SK-N-SH (cell line): Measurements from ENCODE around the gene TRPV6. TPM values are rescaled to one million over a fixed set of nuclear protein-coding genes. Genes with fewer than 3 reads are reported as not detected.

Experiments
- CTCF ChIA-PET: fragments of 300-600, 350-600 bp; formaldehyde crosslinking; extraction: SDS; loops from one replicate; lab custom pipeline; 2021; lab: Yijun Ruan, JAX
- POLR2A ChIA-PET: fragments of 350-600 bp; sonication (Branson Sonifier 250); formaldehyde crosslinking; extraction: SDS; loops from one replicate; lab custom pipeline; 2020; ENCODE audit warnings: antibody characterized with exemption, inconsistent platforms; lab: Yijun Ruan, JAX
- DNase-seq: peaks from one replicate; pipeline ENCODE4 v3.0.0; 2012
- H2AFZ ChIP-seq: fragments of 200-600 bp; sonication (generic); 2 replicates; pipeline ENCODE4 v1.8.1; 2016; ENCODE audit warnings: antibody characterized with exemption, mild to moderate bottlenecking, low read depth
- H3F3A ChIP-seq: fragments of 200-600 bp; sonication (generic); replicated peaks from 2 replicates; pipeline ENCODE3; 2016; ENCODE audit warnings: antibody characterized with exemption, mild to moderate bottlenecking; ENCODE audit not compliant: insufficient read depth
- H3K27ac ChIP-seq, 2 experiments: fragments of 200-500 bp in 1 of 2; fragments of 200-600 bp in 1 of 2; sonication (Bioruptor generic) in 1 of 2; sonication (generic), shearing (Covaris generic) in 1 of 2; 2 replicates each; pipeline versions ENCODE4 v1.5.1 to v1.6.1; 2014 to 2016; ENCODE audit warnings: low read depth in 2 of 2, inconsistent platforms in 1 of 2, low read length in 1 of 2, mild to moderate bottlenecking in 1 of 2, mixed read lengths in 1 of 2
- H3K27me3 ChIP-seq: fragments of 200-600 bp; sonication (generic), shearing (Covaris generic); 2 replicates; pipeline ENCODE4 v1.6.1; 2016; ENCODE audit warnings: mixed run types; ENCODE audit not compliant: insufficient read depth
- H3K36me3 ChIP-seq, 2 experiments: fragments of 200-500 bp in 1 of 2; fragments of 200-600 bp in 1 of 2; sonication (Bioruptor generic) in 1 of 2; sonication (generic) in 1 of 2; replicated peaks in 1 of 2; 2 replicates each; pipeline versions ENCODE3 to v1.5.1; 2014 to 2016; ENCODE audit warnings: low read length in 1 of 2, mild to moderate bottlenecking in 1 of 2; ENCODE audit not compliant: insufficient read depth in 2 of 2, control insufficient read depth in 1 of 2
- H3K4me1 ChIP-seq, 2 experiments: fragments of 200-500 bp in 1 of 2; fragments of 200-600 bp in 1 of 2; sonication (Bioruptor generic) in 1 of 2; sonication (generic), shearing (Covaris generic) in 1 of 2; 2 replicates each; pipeline versions ENCODE4 v1.5.1 to v1.6.1; 2014 to 2016; ENCODE audit warnings: low read depth in 1 of 2, low read length in 1 of 2, mixed run types in 1 of 2; ENCODE audit not compliant: insufficient read depth in 2 of 2, control insufficient read depth in 1 of 2
- H3K4me2 ChIP-seq: fragments of 200-600 bp; sonication (generic), shearing (Covaris generic); 2 replicates; pipeline ENCODE4 v1.6.1; 2017; ENCODE audit warnings: mixed run types
- H3K4me3 ChIP-seq, 2 experiments: fragments of 200-500 bp in 1 of 2; fragments of 200-600 bp in 1 of 2; sonication (Bioruptor generic) in 1 of 2; sonication (generic), shearing (Covaris generic) in 1 of 2; 2 replicates each; pipeline versions ENCODE4 v1.5.1 to v1.8.1; 2014 to 2016; ENCODE audit warnings: low read depth in 2 of 2, inconsistent platforms in 1 of 2, low read length in 1 of 2, mild to moderate bottlenecking in 1 of 2, mixed read lengths in 1 of 2, moderate library complexity in 1 of 2
- H3K79me2 ChIP-seq: fragments of 200-600 bp; sonication (generic); 2 replicates; pipeline ENCODE4 v1.8.1; 2017; ENCODE audit warnings: mild to moderate bottlenecking; ENCODE audit not compliant: insufficient read depth
- H3K9ac ChIP-seq: fragments of 200-600 bp; sonication (generic); 2 replicates; pipeline ENCODE4 v1.6.1; 2017; ENCODE audit warnings: mixed run types
- H3K9me2 ChIP-seq: fragments of 200-600 bp; sonication (generic); 2 replicates; pipeline ENCODE4 v1.6.1; 2017; ENCODE audit warnings: mixed run types
- H3K9me3 ChIP-seq: fragments of 200-600 bp; sonication (generic); 2 replicates; pipeline ENCODE4 v1.6.1; 2017; ENCODE audit warnings: mixed run types, mild to moderate bottlenecking, moderate library complexity
- H4K20me1 ChIP-seq: fragments of 200-600 bp; sonication (generic); 2 replicates; pipeline ENCODE4 v1.6.1; 2017; ENCODE audit warnings: mild to moderate bottlenecking, mixed run types; ENCODE audit not compliant: insufficient read depth
- CHD2 ChIP-seq: fragments of 150-350 bp; IDR thresholded peaks from 2 replicates; pipeline ENCODE4 v1.6.1; 2018; ENCODE audit warnings: low read length; ENCODE audit not compliant: partially characterized antibody
- GABPA ChIP-seq: IDR thresholded peaks from 2 replicates; pipeline ENCODE4 v1.4.0; 2012; ENCODE audit warnings: low read depth, mild to moderate bottlenecking
- NRF1 ChIP-seq: IDR thresholded peaks from 2 replicates; pipeline ENCODE4 v1.6.1; 2012; ENCODE audit warnings: low read depth, mild to moderate bottlenecking, low read length
- POLR2AphosphoS5 ChIP-seq: IDR thresholded peaks from 2 replicates; pipeline ENCODE4 v1.6.1; 2012; ENCODE audit warnings: low read depth, low read length
- RFX5 ChIP-seq: IDR thresholded peaks from 2 replicates; pipeline ENCODE4 v1.6.1; 2012; ENCODE audit warnings: mild to moderate bottlenecking, improper control_type of control experiment, low read length
- SIN3A ChIP-seq: IDR thresholded peaks from 2 replicates; pipeline ENCODE4 v1.6.1; 2012; ENCODE audit warnings: low read depth, mild to moderate bottlenecking, low read length, moderate library complexity, borderline replicate concordance
- SMC3 ChIP-seq: IDR thresholded peaks from 2 replicates; pipeline ENCODE4 v1.6.1; 2012; ENCODE audit warnings: low read depth, low read length, improper control_type of control experiment
- YY1 ChIP-seq: IDR thresholded peaks from 2 replicates; pipeline ENCODE4 v1.4.0; 2012; ENCODE audit warnings: low read depth, mild to moderate bottlenecking
- WGBS: methylation state at CpG from one replicate; pipeline ENCODE4 v1.1.6; 2017; ENCODE audit warnings: low lambda C conversion rate; 5-methylcytosine and 5-hydroxymethylcytosine counted together
- polyA plus RNA-seq, 3 experiments: library from polyadenylated mRNA; depleted of rRNA; stranded (reverse); fragments of >200 nt; gene quantifications; 2 replicates each; pipeline ENCODE4 v1.2.3, GENCODE V29; 2012
- TF ChIP-seq, protein P1 (sequence below): fragments of 150-350 bp; IDR thresholded peaks from 2 replicates; pipeline ENCODE4 v1.6.1; 2016; ENCODE audit warnings: mild to moderate bottlenecking, low read depth, low read length
- TF ChIP-seq, protein P2 (sequence below): fragments of 200-600 bp; sonication (generic); IDR thresholded peaks from 2 replicates; pipeline ENCODE4 v1.6.1; 2017; ENCODE audit warnings: antibody characterized with exemption, mild to moderate bottlenecking, moderate library complexity
- TF ChIP-seq, protein P3 (sequence below): IDR thresholded peaks from 2 replicates; pipeline ENCODE4 v1.6.1; 2012; ENCODE audit warnings: mild to moderate bottlenecking, low read depth, low read length, moderate library complexity

Gene TRPV6
- polyA plus RNA-seq, 1 of the 3 experiments (the other 2 are of a cell fraction) = not detected

DNA sequence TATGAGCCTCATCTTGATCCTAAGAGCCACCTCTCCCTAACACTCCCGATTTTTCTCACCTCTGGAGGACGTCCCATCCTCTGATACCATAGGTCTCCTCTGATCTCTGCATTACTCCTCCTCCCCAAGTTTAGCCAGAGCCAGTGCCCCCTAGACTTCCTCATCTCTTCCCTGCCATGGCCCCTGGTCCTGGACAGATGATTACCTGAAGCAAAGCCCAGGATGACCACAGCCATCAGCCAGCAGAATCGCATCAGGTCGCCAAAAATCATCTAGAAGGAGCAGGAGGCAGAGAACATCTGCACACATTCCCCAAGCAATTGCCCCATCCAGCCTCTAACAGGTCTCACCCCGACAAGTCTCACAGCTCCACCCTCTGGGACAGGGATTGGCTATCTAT, 11.7 kb downstream of the TRPV6 start:
- no peak overlapping the region for H3K9ac ChIP-seq
- ChIA-PET POLR2A (no interaction called here), CTCF (interaction anchor here (1.1 to 12.2 kb wide), 9 partner anchors 5 to 341 kb away, joined by 3 to 120 read pairs (median 10); no protein-coding TSS in a partner anchor)
- no peaks in the 10 kb centered on the region for H3K4me1 ChIP-seq
- H3K9me3 ChIP-seq = no peaks in the 10 kb centered on the region
- peaks cover 35% of the 10 kb centered on the region; the same call in 1 of the 2 replicates for H3K27me3 ChIP-seq
- H3F3A ChIP-seq = no peaks in the 10 kb centered on the region
- H3K27ac ChIP-seq = no peak overlapping the region
- H2AFZ ChIP-seq = no peak overlapping the region
- H3K9me2 ChIP-seq = no peaks in the 10 kb centered on the region
- no peaks in the 10 kb centered on the region for H3K36me3 ChIP-seq
- no peaks in the 10 kb centered on the region for H4K20me1 ChIP-seq
- 21% methylated on average over 5 of the region's 5 CpGs for WGBS
- no peaks in the 10 kb centered on the region for H3K79me2 ChIP-seq
- no peak for DNase-seq
- no peak overlapping the region for H3K4me2 ChIP-seq
- H3K4me3 ChIP-seq = no peak overlapping the region
- TF ChIP-seq POLR2AphosphoS5 (no peak), GABPA (no peak), RFX5 (no peak), SIN3A (no peak)
- TF ChIP-seq, protein P1, sequence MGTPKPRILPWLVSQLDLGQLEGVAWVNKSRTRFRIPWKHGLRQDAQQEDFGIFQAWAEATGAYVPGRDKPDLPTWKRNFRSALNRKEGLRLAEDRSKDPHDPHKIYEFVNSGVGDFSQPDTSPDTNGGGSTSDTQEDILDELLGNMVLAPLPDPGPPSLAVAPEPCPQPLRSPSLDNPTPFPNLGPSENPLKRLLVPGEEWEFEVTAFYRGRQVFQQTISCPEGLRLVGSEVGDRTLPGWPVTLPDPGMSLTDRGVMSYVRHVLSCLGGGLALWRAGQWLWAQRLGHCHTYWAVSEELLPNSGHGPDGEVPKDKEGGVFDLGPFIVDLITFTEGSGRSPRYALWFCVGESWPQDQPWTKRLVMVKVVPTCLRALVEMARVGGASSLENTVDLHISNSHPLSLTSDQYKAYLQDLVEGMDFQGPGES = no peak

DNA sequence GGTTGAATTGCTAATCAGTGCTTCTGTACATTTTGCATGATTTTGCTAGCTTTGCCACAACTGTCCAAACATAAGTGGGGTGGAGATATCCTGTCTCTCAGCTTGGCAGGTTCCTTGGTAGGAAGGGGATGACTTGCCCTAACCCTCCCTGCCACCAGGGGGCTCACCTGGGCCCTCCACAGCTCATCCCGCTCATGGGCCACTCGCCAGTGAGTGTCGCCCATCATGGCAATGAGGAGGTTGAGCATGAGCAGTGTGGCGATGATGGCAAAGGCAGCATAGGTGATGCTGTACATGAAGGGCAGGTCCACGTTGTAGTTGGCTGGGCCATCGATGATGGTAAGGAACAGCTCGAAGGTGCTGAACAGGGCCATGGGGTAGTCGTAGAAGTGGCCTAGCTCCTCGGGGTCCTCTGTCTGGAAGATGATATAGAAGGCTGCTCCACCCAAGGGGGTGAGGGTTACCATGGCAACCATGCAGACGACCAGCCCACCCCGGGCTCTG, 12.2 kb downstream of the TRPV6 start:
- Histone ChIP-seq H3K4me3 (no peak overlapping the region), H3K36me3 (no peaks in the 10 kb centered on the region), H3K9ac (no peak overlapping the region), H3K9me2 (no peaks in the 10 kb centered on the region), H4K20me1 (no peaks in the 10 kb centered on the region), H2AFZ (no peak overlapping the region), H3K9me3 (no peaks in the 10 kb centered on the region), H3K27ac (no peak overlapping the region)
- CTCF ChIA-PET = interaction anchor here (0.7 to 12.2 kb wide), 16 partner anchors 6 to 373 kb away, joined by 3 to 120 read pairs (median 5); no protein-coding TSS in a partner anchor
- peak; percentile 67 for DNase-seq
- TF ChIP-seq NRF1 (no peak), CHD2 (no peak), SIN3A (no peak), YY1 (no peak), SMC3 (no peak)
- TF ChIP-seq, protein P2, sequence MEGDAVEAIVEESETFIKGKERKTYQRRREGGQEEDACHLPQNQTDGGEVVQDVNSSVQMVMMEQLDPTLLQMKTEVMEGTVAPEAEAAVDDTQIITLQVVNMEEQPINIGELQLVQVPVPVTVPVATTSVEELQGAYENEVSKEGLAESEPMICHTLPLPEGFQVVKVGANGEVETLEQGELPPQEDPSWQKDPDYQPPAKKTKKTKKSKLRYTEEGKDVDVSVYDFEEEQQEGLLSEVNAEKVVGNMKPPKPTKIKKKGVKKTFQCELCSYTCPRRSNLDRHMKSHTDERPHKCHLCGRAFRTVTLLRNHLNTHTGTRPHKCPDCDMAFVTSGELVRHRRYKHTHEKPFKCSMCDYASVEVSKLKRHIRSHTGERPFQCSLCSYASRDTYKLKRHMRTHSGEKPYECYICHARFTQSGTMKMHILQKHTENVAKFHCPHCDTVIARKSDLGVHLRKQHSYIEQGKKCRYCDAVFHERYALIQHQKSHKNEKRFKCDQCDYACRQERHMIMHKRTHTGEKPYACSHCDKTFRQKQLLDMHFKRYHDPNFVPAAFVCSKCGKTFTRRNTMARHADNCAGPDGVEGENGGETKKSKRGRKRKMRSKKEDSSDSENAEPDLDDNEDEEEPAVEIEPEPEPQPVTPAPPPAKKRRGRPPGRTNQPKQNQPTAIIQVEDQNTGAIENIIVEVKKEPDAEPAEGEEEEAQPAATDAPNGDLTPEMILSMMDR = peak; percentile 61
- TF ChIP-seq, protein P3, sequence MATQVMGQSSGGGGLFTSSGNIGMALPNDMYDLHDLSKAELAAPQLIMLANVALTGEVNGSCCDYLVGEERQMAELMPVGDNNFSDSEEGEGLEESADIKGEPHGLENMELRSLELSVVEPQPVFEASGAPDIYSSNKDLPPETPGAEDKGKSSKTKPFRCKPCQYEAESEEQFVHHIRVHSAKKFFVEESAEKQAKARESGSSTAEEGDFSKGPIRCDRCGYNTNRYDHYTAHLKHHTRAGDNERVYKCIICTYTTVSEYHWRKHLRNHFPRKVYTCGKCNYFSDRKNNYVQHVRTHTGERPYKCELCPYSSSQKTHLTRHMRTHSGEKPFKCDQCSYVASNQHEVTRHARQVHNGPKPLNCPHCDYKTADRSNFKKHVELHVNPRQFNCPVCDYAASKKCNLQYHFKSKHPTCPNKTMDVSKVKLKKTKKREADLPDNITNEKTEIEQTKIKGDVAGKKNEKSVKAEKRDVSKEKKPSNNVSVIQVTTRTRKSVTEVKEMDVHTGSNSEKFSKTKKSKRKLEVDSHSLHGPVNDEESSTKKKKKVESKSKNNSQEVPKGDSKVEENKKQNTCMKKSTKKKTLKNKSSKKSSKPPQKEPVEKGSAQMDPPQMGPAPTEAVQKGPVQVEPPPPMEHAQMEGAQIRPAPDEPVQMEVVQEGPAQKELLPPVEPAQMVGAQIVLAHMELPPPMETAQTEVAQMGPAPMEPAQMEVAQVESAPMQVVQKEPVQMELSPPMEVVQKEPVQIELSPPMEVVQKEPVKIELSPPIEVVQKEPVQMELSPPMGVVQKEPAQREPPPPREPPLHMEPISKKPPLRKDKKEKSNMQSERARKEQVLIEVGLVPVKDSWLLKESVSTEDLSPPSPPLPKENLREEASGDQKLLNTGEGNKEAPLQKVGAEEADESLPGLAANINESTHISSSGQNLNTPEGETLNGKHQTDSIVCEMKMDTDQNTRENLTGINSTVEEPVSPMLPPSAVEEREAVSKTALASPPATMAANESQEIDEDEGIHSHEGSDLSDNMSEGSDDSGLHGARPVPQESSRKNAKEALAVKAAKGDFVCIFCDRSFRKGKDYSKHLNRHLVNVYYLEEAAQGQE = no peak
- TF ChIP-seq, all 33 proteins: peak for 1
- Histone ChIP-seq H3F3A (no peaks in the 10 kb centered on the region), H3K4me1 (no peaks in the 10 kb centered on the region), H3K4me2 (no peak overlapping the region), H3K27me3 (peaks cover 30% of the 10 kb centered on the region; the same call in 1 of the 2 replicates), H3K79me2 (no peaks in the 10 kb centered on the region)
- WGBS = 45% methylated on average over 10 of the region's 11 CpGs
- POLR2A ChIA-PET = interaction anchor here (1.1 kb wide), 1 partner anchor 19 kb away, joined by 3 read pairs; the partner anchor contains the start of gene EPHB6
